HepG2 (cell line): Measurements from ENCODE around the gene ABHD12. TPM values are rescaled to one million over a fixed set of nuclear protein-coding genes. Genes with fewer than 3 reads are reported as not detected.
A peak's percentile ranks its signal among the peaks of the same experiment; 100 is the strongest.

Experiments
- ATAC-seq: fragments of 200-7000 bp; cut with Tn5 transposase; 3 replicates; pipeline ENCODE4 v1.9.1; 2020; ENCODE audit warnings: mild to moderate bottlenecking, moderate library complexity
- BruUV-seq: library from RNA; stranded (reverse); fragments of 400-500 nt; replicated peaks from 2 replicates; lab custom pipeline; 2021; lab: Mats Ljungman, UMichigan
- CTCF ChIA-PET: fragments of 300-600 bp; formaldehyde crosslinking; extraction: SDS; loops from one replicate; lab custom pipeline; 2021; ENCODE audit warnings: low total read pairs, inconsistent platforms, low intra/inter-chr PET ratio; lab: Yijun Ruan, JAX
- POLR2A ChIA-PET: fragments of 350-600 bp; sonication (Branson Sonifier 250); formaldehyde crosslinking; loops from one replicate; lab custom pipeline; 2020; ENCODE audit warnings: antibody characterized with exemption, inconsistent platforms; lab: Yijun Ruan, JAX
- DNase-seq: peaks from one replicate; pipeline ENCODE4 v3.0.0-alpha.2; 2015; ENCODE audit warnings: low spot score
- FAIRE-seq: peaks from 3 replicates; lab custom pipeline; 2011; peaks lifted over from hg19 to GRCh38; lab: Jason Lieb, UNC
- H2AFZ ChIP-seq: one replicate; pipeline ENCODE4 v1.6.1; 2011; ENCODE audit warnings: low read length, inconsistent platforms
- H3K27ac ChIP-seq: fragments of 300-600 bp; 3 replicates; pipeline ENCODE4 v1.8.0; 2011; ENCODE audit warnings: mixed run types, mild to moderate bottlenecking, mixed read lengths, low read length, inconsistent platforms; ENCODE audit not compliant: insufficient read depth; ENCODE audit errors: extremely low read length
- H3K27me3 ChIP-seq, 2 experiments: fragments of 200-600 bp in 1 of 2; 2 replicates in 1 of 2; 3 replicates in 1 of 2; pipeline versions ENCODE4 v1.6.0 to v1.8.0; 2011; ENCODE audit warnings: low read length in 2 of 2, mild to moderate bottlenecking in 2 of 2, moderate library complexity in 2 of 2, inconsistent platforms in 1 of 2; ENCODE audit not compliant: insufficient read depth in 2 of 2, control insufficient read depth in 1 of 2
- H3K36me3 ChIP-seq, 2 experiments: fragments of 200-600 bp in 1 of 2; replicated peaks in 1 of 2; 2 replicates in 1 of 2; 3 replicates in 1 of 2; pipeline versions ENCODE4 v1.5.1 to v1.8.0; 2011; ENCODE audit warnings: low read length in 2 of 2, inconsistent platforms in 1 of 2; ENCODE audit not compliant: insufficient read depth in 2 of 2, control insufficient read depth in 1 of 2
- H3K4me1 ChIP-seq: 2 replicates; pipeline ENCODE4 v1.5.1; 2012; ENCODE audit warnings: low read length, inconsistent platforms; ENCODE audit not compliant: insufficient read depth
- H3K4me2 ChIP-seq: 2 replicates; pipeline ENCODE4 v1.6.0; 2011; ENCODE audit warnings: low read depth, low read length, inconsistent platforms
- H3K4me3 ChIP-seq, 3 experiments: fragments of 200-600 bp in 1 of 3; sonication (generic), shearing (Covaris generic) in 1 of 3; replicated peaks in 1 of 3; 2 replicates each; pipeline ENCODE4 v1.5.1; 2011 to 2016; ENCODE audit warnings: low read length in 3 of 3, inconsistent platforms in 2 of 3, low read depth in 2 of 3, mild to moderate bottlenecking in 2 of 3, control low read depth in 1 of 3, mixed read lengths in 1 of 3; ENCODE audit not compliant: insufficient read depth in 1 of 3
- H3K79me2 ChIP-seq: one replicate; pipeline ENCODE4 v1.6.1; 2011; ENCODE audit warnings: low read length, inconsistent platforms; ENCODE audit not compliant: insufficient read depth
- H3K9ac ChIP-seq: 2 replicates; pipeline ENCODE4 v1.6.0; 2011; ENCODE audit warnings: mild to moderate bottlenecking, low read depth, low read length, inconsistent platforms; ENCODE audit not compliant: insufficient read depth
- H3K9me3 ChIP-seq: 2 replicates; pipeline ENCODE4 v1.5.1; 2012; ENCODE audit warnings: mild to moderate bottlenecking, low read length
- H4K20me1 ChIP-seq: 2 replicates; pipeline ENCODE4 v1.6.0; 2011; ENCODE audit warnings: inconsistent platforms, mild to moderate bottlenecking, low read length, moderate library complexity; ENCODE audit not compliant: insufficient read depth
- AGO1 ChIP-seq: fragments of 200-400 bp; formaldehyde crosslinking; IDR thresholded peaks from 2 replicates; pipeline ENCODE4 v1.6.1; 2017; ENCODE audit warnings: mild to moderate bottlenecking, low read depth, low read length, moderate library complexity; ENCODE audit not compliant: poor library complexity, severe bottlenecking
- AGO2 ChIP-seq: fragments of 200-400 bp; formaldehyde crosslinking; optimal IDR thresholded peaks from 2 replicates; pipeline ENCODE3; 2017; ENCODE audit warnings: mild to moderate bottlenecking, low read depth, low read length, moderate library complexity
- ATF3 ChIP-seq: sonication (generic); formaldehyde crosslinking; IDR thresholded peaks from 2 replicates; pipeline ENCODE4 v1.4.0; 2020; ENCODE audit warnings: missing genetic modification reagents
- CREB3 ChIP-seq: sonication (generic); formaldehyde crosslinking; IDR thresholded peaks from 2 replicates; pipeline ENCODE4 v1.5.0; 2020; ENCODE audit warnings: missing genetic modification reagents
- HNRNPLL ChIP-seq: fragments of 200-400 bp; formaldehyde crosslinking; IDR thresholded peaks from 2 replicates; pipeline ENCODE4 v1.6.1; 2017; ENCODE audit warnings: mild to moderate bottlenecking, low read depth, low read length; ENCODE audit not compliant: poor library complexity, severe bottlenecking
- MED8 ChIP-seq: sonication (generic); formaldehyde crosslinking; IDR thresholded peaks from 2 replicates; pipeline ENCODE4 v1.8.1; 2023; ENCODE audit warnings: mild to moderate bottlenecking, missing genetic modification reagents; ENCODE audit not compliant: insufficient replicate concordance
- SOX6 ChIP-seq, 2 experiments: fragments of 450-650 bp in 1 of 2; sonication (generic) in 1 of 2; formaldehyde crosslinking in 1 of 2; IDR thresholded peaks; 2 replicates each; pipeline versions ENCODE4 v1.4.0 to v1.6.1; 2017 to 2020; ENCODE audit warnings: antibody characterized with exemption in 1 of 2, mild to moderate bottlenecking in 1 of 2, missing genetic modification reagents in 1 of 2
- TOE1 ChIP-seq: sonication (generic); formaldehyde crosslinking; IDR thresholded peaks from 2 replicates; pipeline ENCODE4 v1.4.0; 2020; ENCODE audit warnings: mild to moderate bottlenecking, missing genetic modification reagents
- TP53 ChIP-seq: sonication (generic); formaldehyde crosslinking; conservative IDR thresholded peaks from 2 replicates; pipeline ENCODE4 v1.4.0; 2020; ENCODE audit warnings: missing genetic modification reagents
- ZBTB39 ChIP-seq: sonication (generic); formaldehyde crosslinking; IDR thresholded peaks from 2 replicates; pipeline ENCODE4 v1.5.0; 2020; ENCODE audit warnings: missing genetic modification reagents
- ZFP37 ChIP-seq: sonication (generic); formaldehyde crosslinking; IDR thresholded peaks from 2 replicates; pipeline ENCODE4 v1.4.0; 2020; ENCODE audit warnings: missing genetic modification reagents, borderline replicate concordance
- ZFP82 ChIP-seq: sonication (generic); formaldehyde crosslinking; IDR thresholded peaks from 2 replicates; pipeline ENCODE4 v1.5.1; 2020; ENCODE audit warnings: mild to moderate bottlenecking, missing genetic modification reagents, borderline replicate concordance
- ZHX2 ChIP-seq, 2 experiments: sonication (generic) in 1 of 2; formaldehyde crosslinking in 1 of 2; IDR thresholded peaks; 2 replicates each; pipeline versions ENCODE4 v1.6.1 to v1.9.0; 2014 to 2022; ENCODE audit warnings: antibody characterized with exemption in 1 of 2, borderline replicate concordance in 1 of 2, inconsistent platforms in 1 of 2, low read depth in 1 of 2, missing genetic modification reagents in 1 of 2
- WGBS: methylation state at CpG from one replicate; pipeline ENCODE4 v1.1.6; 2017; ENCODE audit warnings: low lambda C conversion rate; 5-methylcytosine and 5-hydroxymethylcytosine counted together
- in situ Hi-C: cut with HindIII; loops from 2 replicates; pipeline ENCODE4 v1.10.0; 2017; ENCODE audit warnings: low pct_unique_long_range_greater_than_20kb; ENCODE audit not compliant: extremely low pct_ligation_motif_present
- intact Hi-C: fragments of 100-400 bp; cut with micrococcal nuclease; formaldehyde crosslinking; loops from one replicate; pipeline ENCODE4 v1.10.0; 2022; ENCODE audit not compliant: unreplicated experiment
- polyA plus RNA-seq, 8 experiments: library from polyadenylated mRNA; depleted of rRNA in 3 of 8; stranded (reverse) in 7 of 8; unstranded in 1 of 8; fragments of >200 nt; fragmentation: Illumina TruSeq in 4 of 8; extraction: Trizol in 4 of 8; gene quantifications; 2 replicates each; pipeline versions ENCODE4 v1.2.1 to v1.2.3, GENCODE V29; 2011 to 2016; ENCODE audit warnings: low read depth in 4 of 8, missing spikeins in 1 of 8, mixed read lengths in 1 of 8; ENCODE audit not compliant: insufficient read depth in 1 of 8
- total RNA-seq, 5 experiments: library from RNA; depleted of rRNA; stranded (reverse); fragments of >200 nt; fragmentation: Illumina TruSeq; extraction: Trizol; gene quantifications; 2 replicates each; pipeline ENCODE4 v1.2.3, GENCODE V29; 2016; ENCODE audit warnings: low read depth in 1 of 5

The ABHD12 gene
- total and polyA plus RNA-seq, 2 of the 13 experiments (the other 11 are each of a cell fraction or from before 2014, with no cell fraction given) = 23.5 to 72.1 TPM

- intact Hi-C loops = no loop called here
- peak; percentile 66 for TF ChIP-seq AGO1
- no peak for TF ChIP-seq CREB3 (CRISPR knock-in tag)
- no peak for TF ChIP-seq ZBTB39
- TF ChIP-seq HNRNPLL = peak; percentile 36
- no peak for TF ChIP-seq TOE1 (CRISPR knock-in tag)
- TF ChIP-seq ZFP37 (CRISPR knock-in tag) = no peak
- TF ChIP-seq ZHX2 (IDR thresholded peaks at IDR 0.05; ENCODE audit: low read depth) = no peak
- no peak for TF ChIP-seq ZHX2 (CRISPR knock-in tag; IDR thresholded peaks at IDR 0.05; ENCODE audit: borderline replicate concordance)
- no peak for TF ChIP-seq ZFP82
- no peak for TF ChIP-seq SOX6 (IDR thresholded peaks at IDR 0.05)
- no peak for TF ChIP-seq SOX6 (CRISPR knock-in tag; IDR thresholded peaks at IDR 0.05)
- peak; percentile 93 for TF ChIP-seq AGO2
- no peak for TF ChIP-seq TP53
- TF ChIP-seq ATF3 = no peak
- TF ChIP-seq MED8 (CRISPR knock-in tag) = no peak
- ChIA-PET POLR2A (interaction anchor here (3.2 to 3.6 kb wide), 2 partner anchors 9 to 98 kb away, joined by 11 to 20 read pairs; no protein-coding TSS in a partner anchor), CTCF (no interaction called here)
- no TSS peak for BruUV-seq
- H3K27ac ChIP-seq = no peak overlapping the region
- no peak overlapping the region for H2AFZ ChIP-seq
- H3K9ac ChIP-seq = no peak overlapping the region
- DNase-seq (no peak), ATAC-seq (peak; percentile 7), FAIRE-seq (peak; percentile 43)
- H3K4me1 ChIP-seq = no peaks in the 10 kb centered on the region
- 91% methylated on average over 13 of the region's 13 CpGs for whole genome bisulfite sequencing
- H3K4me3 ChIP-seq = no peak overlapping the region
- in situ Hi-C loops = loop anchor here (25.0 kb wide), 1 partner anchor 362 kb away; no protein-coding TSS in a partner anchor
- peaks cover 25 to 27% of the 10 kb centered on the region in 2 experiments for H3K36me3 ChIP-seq
- no peaks in the 10 kb centered on the region for H4K20me1 ChIP-seq
- H3K9me3 ChIP-seq = no peaks in the 10 kb centered on the region
- H3K27me3 ChIP-seq = no peaks in the 10 kb centered on the region
- H3K4me2 ChIP-seq = no peak overlapping the region
- no peaks in the 10 kb centered on the region for H3K79me2 ChIP-seq
Measured at GRCh38 chr20:25300496-25301170, 90.0 kb downstream of the ABHD12 start.
